Femur (tissue), 1 donor: Measurements from ENCODE around the gene ACBD3.

Source experiments
- DNase-seq: peaks from one replicate; pipeline ENCODE4 v3.0.0-alpha.2; 2017

The ACBD3 gene

DNA sequence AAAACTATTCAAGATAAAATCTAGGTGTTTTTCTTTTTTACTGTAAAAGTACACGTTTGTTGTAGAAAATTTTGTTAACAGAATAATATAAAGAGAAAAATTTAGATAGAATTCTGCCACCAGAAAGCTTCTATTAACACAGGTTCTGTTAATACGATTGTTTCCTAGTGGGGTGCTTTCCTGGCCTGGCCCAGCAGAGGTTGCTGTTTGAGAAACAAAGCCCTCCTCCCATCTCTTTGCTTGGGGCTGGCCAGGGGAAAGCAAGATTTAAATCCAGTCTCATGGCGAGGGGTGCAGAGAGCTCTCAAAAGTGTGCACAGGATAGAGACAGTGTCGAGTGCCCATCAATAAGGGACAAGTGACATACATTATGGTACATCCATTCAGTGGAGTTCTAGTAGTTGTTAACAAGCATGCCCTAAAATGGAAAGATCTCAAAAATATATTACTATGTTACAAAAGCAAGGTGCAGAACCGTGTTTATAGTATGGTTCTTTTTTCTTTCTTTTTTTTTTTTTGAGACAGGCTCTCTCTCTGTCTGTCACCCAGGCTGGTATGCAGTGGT is 14.6 kb upstream of the ACBD3 start:
- no peak for DNase-seq

DNA sequence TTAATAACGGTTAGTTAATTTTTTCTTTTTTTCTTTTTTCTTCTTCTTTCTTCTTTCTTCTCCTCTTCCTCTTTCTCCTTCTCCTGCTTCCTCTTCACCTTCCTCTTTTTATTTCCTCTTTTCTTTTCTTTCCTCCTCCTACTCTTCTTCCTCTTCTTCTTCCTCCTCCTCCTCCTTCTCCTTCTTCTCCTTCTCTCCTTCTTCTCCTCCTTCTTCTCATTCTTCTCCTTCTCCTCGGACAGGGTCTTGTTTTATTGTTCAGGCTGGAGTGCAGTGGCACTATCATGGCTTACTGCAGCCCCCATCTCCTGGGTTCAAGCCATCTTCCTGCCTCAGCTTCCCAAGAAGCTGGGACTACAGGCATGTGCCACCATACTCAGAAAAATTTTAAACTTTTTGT is 13.4 kb upstream of the ACBD3 start:
- no peak for DNase-seq

DNA sequence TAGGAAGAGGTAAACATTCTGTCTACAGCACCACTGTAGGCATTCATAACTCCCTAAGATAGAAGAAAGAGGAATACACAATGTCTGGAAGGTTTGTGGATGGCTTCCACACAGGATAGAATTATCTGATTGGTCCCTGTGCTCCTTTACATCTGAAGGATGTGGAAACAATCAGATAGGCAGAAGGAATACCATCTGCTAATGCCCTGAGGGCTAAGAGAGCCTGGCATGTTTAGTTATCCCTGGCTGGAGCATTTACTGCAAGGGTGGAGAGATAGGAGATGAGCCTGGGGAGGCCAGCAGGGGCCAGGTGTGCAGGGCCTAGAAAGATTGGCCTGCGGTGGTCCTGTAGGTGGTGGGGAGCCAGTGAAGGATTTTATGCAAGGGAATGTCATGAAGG is 8.6 kb upstream of the ACBD3 start:
- DNase-seq, result no peak

DNA sequence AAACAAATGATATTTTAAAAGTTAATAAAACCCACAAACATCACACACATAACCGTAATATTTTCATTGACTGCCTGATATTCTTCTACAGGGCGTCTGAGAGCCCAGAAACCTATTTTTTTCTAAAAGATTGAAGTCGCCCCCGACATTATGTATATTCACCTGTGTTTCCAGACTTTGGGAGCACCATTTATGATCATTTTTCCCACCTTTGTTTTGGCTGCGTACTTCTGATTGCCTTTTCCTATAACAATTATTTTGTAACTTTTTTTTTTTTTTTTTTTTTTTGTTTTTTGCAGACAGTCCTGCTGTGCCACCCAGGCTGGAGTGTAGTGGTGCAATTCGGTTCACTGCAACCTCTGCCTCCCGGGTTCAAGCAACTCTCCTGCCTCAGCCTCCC is 839 bp upstream of the ACBD3 start:
- DNase-seq, result no peak

DNA sequence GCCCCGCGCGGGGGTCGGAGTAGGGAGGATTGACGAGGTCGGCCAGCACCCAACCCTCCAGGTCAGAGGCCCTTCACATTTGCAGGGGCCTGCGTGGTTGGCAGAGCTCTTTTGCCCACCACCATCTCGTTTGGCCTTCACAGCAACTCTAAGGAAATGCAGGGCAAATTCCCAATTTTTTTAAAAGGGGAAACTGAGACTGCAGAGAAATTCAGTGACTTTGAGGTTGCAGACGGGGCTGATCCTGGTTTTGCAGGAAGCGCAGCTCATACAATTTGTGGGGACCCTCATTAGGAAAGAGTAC is 430 bp upstream of the ACBD3 start:
- no peak for DNase-seq

DNA sequence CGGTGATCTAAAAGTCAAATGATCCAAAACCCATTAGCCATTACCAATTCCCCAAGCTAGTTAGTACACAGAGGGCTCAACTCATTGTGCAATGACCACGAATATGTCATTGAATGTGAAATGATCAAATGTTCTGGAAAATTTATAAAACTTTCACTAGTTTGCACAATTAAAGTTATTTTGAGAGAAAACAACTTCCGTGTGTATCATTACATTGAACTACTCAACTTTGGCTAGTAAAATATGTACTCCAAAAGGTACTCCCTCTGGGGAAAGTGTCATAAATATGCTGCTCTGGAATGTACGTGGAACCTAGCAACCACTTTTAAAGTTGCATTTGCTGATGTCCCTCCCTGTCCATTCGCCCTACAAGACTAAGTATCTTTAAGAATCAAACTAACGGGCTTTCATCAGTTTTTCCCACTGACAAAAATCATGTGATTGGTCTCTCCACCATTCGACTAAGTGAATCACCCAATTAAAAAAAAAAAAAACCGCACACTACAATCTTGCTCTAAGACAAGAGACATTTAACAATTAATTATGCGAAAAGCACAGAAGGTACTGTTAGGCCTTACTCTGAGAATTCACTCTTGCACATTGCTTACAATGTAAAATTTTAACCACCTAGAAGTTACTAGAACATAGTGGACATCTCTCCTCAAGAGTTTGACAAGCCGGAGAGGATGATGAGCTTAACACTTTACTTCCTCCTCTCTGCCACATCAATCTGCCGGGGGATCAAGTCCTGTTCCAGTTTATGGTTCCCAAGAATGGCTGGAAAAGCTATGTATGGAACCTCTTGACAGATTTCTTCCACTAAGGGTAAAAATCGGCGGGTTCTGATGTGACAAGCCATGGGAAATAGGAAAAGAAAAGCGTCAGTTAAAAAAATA is 1.2 kb downstream of the ACBD3 start:
- DNase-seq, result no peak

DNA sequence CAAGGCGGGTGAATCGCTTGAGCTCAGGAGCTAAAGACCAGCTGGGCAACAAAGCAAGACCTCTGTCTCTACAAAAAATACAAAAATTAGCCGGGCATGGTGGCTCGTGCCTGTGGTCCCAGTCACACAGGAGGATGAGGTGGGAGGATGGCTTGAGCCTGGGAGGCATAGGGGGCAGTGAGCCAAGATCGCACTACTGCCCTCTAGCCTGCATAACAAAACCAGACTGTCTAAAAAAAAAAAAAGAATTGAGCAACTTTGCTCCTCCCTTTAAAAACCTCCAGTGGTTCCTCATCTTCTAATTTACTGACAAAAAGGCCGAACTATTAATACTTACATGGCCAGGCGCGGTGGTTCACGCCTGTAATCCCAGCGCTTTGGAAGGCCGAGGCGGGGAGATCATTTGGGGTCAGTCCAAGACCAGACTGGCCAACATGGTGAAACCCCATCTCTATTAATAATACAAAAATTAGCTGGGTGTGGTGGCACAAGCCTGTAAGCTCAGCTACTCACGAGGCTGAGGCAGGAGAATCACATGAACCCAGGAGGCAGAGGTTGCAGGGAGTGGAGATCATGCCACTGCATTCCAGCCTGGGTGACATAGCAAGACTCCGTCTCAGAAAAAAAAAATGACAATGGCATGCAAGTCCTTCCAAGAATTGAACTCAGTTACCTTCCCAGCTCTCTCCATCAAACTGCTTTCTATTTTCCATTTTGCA is 4.4 kb downstream of the ACBD3 start:
- peak; percentile 39 for DNase-seq

DNA sequence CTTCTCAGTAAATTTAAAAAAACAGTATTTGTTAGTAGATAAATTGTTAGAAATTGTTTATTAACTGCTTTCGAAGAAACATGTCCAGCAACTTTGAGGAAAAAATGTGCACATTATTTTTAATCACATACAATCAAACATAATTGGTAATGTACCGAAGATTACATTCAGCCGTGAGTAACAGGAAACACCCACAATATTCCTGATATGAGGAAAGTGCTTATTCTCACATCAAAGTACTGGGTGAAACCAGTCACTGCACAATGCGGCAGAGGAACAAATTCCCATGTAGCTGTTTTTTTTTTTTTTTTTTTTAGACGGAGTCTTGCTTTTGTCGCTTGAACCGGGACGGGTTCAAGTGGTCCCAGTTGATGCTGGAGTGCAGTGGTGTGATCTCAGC is 9.7 kb downstream of the ACBD3 start:
- no peak for DNase-seq

DNA sequence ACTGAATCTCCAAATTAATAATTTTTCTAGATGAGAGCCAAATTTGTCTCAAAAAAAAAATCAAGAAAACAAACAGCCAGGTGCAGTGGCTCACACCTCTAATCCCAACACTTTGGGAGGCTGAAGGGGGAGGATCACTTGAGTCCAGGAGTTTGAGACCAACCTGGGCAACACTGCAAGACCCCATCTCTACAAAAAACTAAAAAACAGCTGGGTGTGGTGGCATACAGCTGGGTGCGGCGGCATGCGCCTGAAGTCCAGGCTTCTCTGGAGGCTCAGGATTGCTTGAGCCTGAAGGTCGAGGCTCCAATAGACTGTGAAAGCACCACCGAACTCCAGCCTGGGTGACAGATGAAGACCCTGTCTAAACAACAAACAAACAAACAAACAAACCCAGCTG is 14.0 kb downstream of the ACBD3 start:
- DNase-seq, result no peak

DNA sequence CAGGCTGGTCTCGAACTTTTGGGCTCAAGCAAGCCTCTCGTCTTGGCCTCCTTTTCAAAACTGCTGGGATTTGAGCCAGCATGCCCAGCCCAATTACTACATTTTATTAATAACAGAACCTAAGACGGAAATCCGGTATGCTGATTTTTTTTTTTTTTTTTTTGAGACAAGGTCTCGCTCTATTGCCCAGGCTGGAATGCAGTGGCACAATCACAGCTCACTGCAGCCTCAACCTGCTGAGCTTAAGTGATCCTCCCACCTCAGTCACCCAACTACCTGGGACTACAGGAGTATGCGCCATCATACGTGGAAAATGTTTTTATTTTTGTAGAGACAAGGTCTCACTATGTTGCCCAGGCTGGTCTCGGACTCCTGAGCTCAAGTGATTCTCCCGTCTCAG is 20.2 kb downstream of the ACBD3 start:
- DNase-seq, result no peak

DNA sequence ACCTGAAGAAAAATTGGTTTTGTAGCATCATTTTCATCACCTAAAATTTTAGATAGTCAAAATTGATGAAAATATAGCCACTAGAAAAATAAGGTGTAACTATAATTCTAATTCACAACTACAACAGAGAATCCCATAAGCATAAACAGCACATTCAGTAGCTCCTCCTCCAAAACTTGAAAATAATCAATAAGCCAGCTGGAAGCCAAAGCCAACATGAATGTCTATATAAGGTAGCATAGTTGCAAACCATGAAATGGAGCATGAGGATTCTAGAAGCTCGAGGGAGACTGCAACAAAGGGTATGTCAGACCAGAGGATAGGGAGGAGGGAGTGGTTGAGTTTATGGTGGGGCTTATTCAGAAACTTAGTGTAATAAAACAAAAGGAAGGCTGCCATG is 22.4 kb downstream of the ACBD3 start:
- DNase-seq, result no peak

DNA sequence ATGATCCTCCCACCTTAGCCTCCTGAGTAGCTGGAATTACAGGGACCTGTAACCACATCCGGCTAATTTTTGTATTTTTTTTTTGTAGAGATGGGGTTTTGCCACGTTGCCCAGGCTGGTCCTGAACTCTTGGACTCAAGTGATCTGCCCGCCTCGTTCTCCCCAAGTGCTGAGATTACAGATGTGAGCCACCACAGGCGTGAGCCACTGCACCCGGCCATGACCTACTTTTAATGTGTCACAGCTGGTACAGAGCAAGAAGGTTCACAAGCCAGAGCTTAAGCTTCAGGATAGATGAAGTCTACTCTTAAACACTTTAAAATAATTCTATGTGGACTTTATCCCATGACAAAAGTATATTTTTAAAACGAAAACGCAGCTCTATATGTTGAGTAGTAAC is 23.6 kb downstream of the ACBD3 start:
- DNase-seq, result no peak

DNA sequence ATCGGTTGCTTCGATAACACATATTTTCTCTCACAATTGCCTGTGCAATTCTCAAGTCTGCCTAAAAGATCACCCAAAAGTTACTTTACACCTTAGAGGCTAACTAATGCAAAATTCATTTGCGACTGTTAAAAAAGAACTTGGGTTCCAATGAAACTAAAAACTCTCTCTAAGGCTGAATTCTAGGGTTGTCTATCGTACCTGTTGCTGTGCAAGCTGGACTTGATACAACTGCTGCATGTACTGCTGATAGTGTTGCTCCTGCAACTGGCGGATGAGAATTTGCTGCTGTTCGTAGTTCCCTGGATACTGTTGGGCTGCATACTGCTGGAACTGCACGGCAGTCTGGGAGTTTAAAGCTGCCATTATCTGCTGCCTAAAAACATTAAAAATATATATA is 27.6 kb downstream of the ACBD3 start:
- DNase-seq, result no peak

DNA sequence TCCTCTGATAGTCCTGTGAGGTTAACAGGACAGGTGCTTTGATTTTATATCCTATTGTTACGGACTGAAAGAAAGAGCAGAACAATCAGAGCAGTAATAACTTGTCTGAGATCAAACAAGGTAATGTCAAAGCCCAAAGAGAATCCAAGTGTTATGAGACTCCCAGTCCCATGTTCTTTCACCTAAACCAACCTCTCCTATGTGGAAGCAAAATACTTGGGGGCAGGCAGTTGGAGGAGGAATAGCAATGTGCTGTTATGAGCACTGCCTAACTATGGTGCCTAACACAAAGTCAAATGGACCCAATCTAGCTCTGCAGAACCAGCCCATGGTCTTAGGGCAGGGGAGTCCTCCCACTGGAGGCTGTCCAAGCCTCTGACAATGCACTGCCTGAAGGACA is 28.1 kb downstream of the ACBD3 start:
- no peak for DNase-seq

DNA sequence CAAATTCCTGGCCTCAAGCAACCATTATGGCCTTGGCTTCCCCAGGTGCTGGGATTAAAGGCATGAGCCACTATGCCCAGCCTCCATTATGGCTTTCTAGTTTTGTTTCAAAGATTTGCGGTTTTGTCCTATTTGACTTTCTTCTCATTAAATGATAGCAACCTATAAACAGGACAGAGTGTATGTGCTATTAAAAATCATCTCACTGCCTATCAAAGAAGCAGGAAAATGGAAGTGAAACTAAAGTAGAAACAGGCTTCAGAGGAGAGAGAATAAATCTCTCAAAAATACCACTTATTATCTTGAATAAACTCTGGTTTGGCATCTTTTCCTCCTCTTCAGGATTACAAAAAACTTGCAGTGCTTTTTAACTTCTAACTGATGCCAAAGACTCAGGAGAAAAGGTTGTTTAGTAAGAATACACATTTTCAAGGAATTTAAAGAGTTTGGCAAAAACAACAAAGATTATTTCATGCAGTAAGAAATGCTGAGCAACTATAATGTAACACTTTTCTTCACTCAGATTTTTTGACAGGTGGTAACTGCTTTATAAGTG is 28.7 kb downstream of the ACBD3 start:
- no peak for DNase-seq

DNA sequence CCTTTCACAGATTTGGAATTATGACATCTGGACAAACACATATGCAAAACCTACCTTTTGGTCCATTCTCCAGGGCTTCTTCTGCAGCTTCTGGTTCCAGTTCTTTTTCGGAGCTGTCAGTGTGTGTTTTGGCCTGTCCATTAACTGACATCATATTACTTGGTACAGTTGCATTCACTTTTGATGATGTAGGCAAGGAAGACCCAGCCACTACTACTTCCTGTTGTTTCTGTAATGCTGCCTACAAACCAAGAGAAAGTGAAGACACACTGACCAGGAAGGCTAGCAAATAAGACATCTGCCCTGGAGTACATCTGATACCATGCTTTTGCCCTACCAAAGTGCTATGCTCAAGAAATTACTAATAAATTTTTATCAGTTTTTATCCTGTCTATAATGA is 31.9 kb downstream of the ACBD3 start:
- no peak for DNase-seq

DNA sequence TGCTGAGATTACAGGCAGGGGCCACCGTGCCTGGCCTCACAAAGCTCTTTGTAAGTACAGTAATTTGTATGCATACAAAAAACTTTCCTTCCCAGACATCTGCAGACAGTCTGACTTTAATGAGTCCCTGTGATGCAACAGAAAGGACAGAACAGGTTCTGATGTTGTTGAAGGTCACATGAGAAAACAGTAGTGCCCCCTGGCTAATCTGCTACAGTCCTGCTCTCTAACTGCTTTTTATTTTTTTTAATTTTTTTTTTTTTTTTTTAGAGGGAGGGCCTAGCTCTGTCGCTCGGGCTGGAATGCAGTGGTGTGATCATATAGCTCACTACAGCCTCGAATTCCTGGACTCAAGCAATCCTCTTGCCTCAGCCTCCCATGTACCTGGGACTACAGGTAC is 36.7 kb downstream of the ACBD3 start:
- DNase-seq, result no peak

DNA sequence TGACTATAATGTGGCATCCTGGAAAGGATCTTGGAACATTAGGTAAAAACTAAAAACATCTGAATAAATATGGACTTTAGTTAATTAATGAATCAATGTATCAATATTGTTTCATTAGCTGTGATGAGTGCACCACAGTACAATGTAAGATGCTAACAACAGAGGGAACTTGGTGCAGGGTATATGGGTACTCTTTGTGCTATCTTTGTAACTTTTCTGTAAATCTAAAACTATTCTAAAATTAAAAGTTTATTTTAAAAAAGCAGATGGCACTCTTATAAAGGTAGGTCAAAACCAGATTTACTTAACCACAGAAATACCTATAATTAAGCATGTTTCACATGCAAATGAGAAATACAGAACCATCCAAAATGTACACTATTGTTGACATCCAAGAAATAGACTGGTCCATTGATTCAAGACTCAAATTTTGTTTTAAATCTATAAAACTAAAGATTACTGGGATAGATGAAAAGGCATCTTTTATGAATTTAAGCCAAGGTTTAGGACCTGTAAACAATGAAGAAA is 38.4 kb downstream of the ACBD3 start:
- DNase-seq, result no peak

DNA sequence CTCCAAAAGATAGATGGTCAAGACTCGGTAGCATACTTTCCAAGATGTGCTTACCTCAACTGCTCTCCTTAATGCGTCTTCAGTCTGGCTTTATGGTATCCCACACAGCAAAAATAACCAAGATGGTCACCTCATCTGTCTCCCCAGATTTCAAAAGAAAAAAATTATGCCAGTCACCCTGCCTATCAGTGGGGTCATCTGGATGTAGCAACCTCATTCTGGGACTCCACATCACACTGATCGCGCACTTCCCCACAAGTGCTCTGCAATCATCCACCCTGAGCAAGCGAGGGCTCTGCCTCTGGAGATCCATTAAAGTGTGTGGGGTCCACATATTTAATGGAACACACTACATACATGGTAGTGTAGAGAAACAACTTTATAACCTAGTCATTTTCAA is 42.5 kb downstream of the ACBD3 start:
- no peak for DNase-seq

DNA sequence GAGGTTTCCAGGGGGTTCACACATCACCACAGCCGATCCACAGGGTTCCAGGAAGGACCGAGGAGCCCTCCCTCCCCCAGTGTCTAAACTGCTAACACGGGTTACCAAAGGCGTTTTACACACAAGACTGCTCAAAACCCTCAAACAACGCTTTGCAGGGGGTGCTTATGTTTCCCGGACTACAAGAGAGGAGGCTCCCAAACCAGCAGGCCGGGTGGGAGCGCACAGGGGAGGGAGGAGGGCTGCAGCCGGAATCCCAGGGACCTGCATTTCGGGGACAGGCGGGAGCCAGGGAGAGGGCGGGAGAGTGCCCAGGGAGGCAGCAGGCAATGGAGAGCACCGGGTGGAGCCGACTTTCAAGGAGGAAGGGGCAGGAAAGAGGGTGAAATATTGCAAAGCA is 50.8 kb downstream of the ACBD3 start:
- DNase-seq, result no peak

DNA sequence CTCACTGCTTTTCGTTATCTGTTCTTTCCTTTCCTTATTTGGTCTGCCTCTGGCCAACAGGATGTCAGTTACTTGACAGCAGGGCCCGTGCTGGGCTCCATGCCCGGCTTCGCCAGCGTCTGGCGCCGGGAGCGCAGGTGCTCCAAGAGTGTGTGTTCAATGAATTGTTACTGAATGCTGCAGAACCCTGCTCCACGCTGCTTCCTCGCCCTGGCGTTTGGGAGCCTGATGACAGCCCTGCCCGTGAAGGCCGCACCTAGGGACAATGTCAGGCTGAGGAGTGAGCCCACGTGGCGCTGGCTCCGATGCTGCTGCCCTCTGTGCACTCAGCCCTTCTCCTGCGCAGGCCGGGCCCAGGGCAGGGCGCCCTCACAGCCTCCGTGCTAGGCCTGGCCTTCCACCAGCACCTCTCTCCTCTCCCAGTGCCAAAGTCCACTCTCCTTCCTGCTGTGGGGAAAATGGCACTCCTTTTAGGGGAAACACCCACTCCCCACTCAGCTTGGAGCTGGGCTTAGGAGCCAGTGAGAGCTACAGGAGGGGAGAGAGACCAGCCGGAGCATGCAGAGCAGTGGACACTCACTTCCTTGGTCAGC is 51.4 kb downstream of the ACBD3 start:
- no peak for DNase-seq

DNA sequence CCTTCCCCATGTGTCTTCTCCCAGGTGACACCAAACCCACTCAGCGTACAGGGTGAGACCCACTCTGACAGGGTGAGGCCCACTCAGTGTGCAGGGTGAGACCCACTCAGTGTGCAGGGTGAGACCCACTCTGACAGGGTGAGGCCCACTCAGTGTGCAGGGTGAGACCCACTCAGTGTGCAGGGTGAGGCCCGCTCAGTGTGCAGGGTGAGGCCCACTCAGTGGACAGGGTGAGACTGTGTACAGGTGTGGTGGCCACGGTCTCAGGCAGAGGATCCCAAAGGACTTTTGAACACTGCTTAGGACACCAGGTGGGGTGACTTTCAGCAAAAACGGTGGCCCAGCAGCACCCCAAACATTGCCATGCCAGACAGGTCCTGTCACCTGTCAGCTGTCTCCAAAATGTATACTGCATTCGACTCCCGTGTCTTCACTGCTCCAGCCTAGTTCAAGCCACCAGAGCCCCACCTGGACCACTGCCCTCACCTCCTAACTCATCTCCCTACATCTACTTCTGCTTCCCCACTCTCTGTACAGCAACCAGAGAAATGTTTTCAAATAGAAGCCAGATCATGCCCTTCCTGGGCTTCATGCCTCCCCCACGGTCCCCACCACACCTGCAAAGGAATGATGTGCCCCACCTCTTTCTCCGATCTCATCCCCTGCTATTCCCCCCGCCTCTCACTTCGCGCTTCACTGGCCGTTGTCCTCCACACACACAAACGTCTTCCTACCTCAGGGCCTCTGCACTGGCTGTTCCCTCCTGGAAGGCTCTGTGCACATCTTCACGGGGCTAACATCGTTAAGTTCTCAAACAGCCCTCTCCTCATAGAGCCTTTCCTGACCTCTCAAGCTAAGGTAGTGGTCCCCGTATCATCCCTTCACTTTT is 52.1 kb downstream of the ACBD3 start:
- DNase-seq, result no peak
